Fibroblast of the aortic adventitia (primary cell): ENCODE results near the gene SEZ6L. TPM values are rescaled to one million over a fixed set of nuclear protein-coding genes. Genes with fewer than 3 reads are reported as not detected.

Experiments used
- DNase-seq: peaks from one replicate; pipeline ENCODE4 v3.0.0-alpha.2; 2010; ENCODE audit warnings: low read depth
- H3K4me3 ChIP-seq: 2 replicates; pipeline ENCODE4 v1.5.1; 2011; ENCODE audit warnings: low read depth, mild to moderate bottlenecking, control low read depth, low read length, moderate library complexity
- CTCF ChIP-seq: IDR thresholded peaks from 2 replicates; pipeline ENCODE4 v1.5.1; 2011; ENCODE audit warnings: mild to moderate bottlenecking, low read length, control low read depth, inconsistent platforms; ENCODE audit not compliant: insufficient read depth
- total RNA-seq: library from RNA; depleted of rRNA; stranded (reverse); fragments of >200 nt; gene quantifications from 2 replicates; pipeline ENCODE4 v1.2.3, GENCODE V29; 2012; ENCODE audit warnings: low replicate concordance

Gene SEZ6L
- total RNA-seq, 1 donor = under 0.01 TPM

- peak; percentile 33 for TF ChIP-seq CTCF
- DNase-seq = peak; percentile 0
These were observed 3.2 kb downstream of the SEZ6L start for GRCh38 chr22:26172389-26172990.

GRCh38 chr22:26174280-26174679, 5.0 kb downstream of the SEZ6L start:
- no peak for DNase-seq
- TF ChIP-seq CTCF = no peak
- H3K4me3 ChIP-seq = no peak overlapping the region

More at GRCh38 chr22:26172389-26172990, 3.2 kb downstream of the SEZ6L start:
- H3K4me3 ChIP-seq = no peak overlapping the region

GRCh38 chr22:26182723-26183122, 13.5 kb downstream of the SEZ6L start:
- no peak for TF ChIP-seq CTCF
- H3K4me3 ChIP-seq = no peak overlapping the region
- DNase-seq = no peak

- no peak for DNase-seq
- TF ChIP-seq CTCF = no peak
- no peak overlapping the region for H3K4me3 ChIP-seq
These were observed 15.9 kb downstream of the SEZ6L start for GRCh38 chr22:26185190-26185589.

- H3K4me3 ChIP-seq = no peak overlapping the region
- no peak for DNase-seq
- TF ChIP-seq CTCF = no peak
These were observed 19.1 kb downstream of the SEZ6L start for GRCh38 chr22:26188341-26188740.

- no peak for DNase-seq
- no peak for TF ChIP-seq CTCF
- H3K4me3 ChIP-seq = no peak overlapping the region
These were observed 25.1 kb downstream of the SEZ6L start for GRCh38 chr22:26194313-26194712.

GRCh38 chr22:26194877-26195276, 25.6 kb downstream of the SEZ6L start:
- no peak for DNase-seq
- no peak overlapping the region for H3K4me3 ChIP-seq
- no peak for TF ChIP-seq CTCF
